Upper lobe of left lung (tissue), 4 donors: ENCODE results near the gene ELF1.

ENCODE experiments used
- EP300 ChIP-seq, 4 donors: sonication (generic); formaldehyde crosslinking; IDR thresholded peaks; one replicate each; pipeline ENCODE4 v1.5.1; 2017; ENCODE audit warnings: antibody characterized with exemption in 4 of 4, control low read depth in 2 of 4
- POLR2A ChIP-seq, 4 donors: fragments of 450-650 bp; IDR thresholded peaks; one replicate each; pipeline ENCODE4 v1.5.1; 2016 to 2017; ENCODE audit warnings: antibody characterized with exemption in 4 of 4, mild to moderate bottlenecking in 2 of 4
- POLR2AphosphoS5 ChIP-seq, 2 donors: sonication (generic); formaldehyde crosslinking; IDR thresholded peaks; one replicate each; pipeline ENCODE4 v1.5.1; 2017; ENCODE audit warnings: antibody characterized with exemption in 2 of 2
- TF ChIP-seq, protein P1 (sequence below), 6 experiments: fragments of 450-650 bp in 4 of 6; fragments of 200-600 bp in 2 of 6; sonication (generic) in 2 of 6; IDR thresholded peaks; one replicate each; pipeline ENCODE4 v1.5.1; 2016 to 2019; ENCODE audit warnings: antibody characterized with exemption in 6 of 6

DNA sequence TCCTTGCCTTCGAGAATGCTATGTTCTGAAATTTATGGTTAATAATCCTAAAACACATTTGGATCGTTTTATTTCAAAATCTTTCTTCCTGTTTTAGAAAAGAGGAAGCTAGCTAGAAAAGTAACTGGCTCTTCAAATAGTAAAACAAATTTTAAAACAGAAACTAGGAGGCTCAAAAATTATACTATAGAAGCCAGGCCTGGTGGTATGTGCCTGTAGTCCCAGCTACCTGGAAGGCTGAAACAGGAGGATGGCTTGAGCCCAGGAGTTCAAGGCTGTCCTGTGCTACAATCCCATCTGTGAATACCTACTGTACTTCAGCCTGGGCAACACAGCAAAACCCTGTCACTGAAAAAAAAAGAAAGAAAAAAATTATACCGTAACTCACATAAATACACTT is 57.9 kb downstream of the ELF1 start:
- TF ChIP-seq, protein P1, sequence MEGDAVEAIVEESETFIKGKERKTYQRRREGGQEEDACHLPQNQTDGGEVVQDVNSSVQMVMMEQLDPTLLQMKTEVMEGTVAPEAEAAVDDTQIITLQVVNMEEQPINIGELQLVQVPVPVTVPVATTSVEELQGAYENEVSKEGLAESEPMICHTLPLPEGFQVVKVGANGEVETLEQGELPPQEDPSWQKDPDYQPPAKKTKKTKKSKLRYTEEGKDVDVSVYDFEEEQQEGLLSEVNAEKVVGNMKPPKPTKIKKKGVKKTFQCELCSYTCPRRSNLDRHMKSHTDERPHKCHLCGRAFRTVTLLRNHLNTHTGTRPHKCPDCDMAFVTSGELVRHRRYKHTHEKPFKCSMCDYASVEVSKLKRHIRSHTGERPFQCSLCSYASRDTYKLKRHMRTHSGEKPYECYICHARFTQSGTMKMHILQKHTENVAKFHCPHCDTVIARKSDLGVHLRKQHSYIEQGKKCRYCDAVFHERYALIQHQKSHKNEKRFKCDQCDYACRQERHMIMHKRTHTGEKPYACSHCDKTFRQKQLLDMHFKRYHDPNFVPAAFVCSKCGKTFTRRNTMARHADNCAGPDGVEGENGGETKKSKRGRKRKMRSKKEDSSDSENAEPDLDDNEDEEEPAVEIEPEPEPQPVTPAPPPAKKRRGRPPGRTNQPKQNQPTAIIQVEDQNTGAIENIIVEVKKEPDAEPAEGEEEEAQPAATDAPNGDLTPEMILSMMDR (IDR thresholded peaks at IDR 0.05) = no peak
- TF ChIP-seq POLR2A (IDR thresholded peaks at IDR 0.05) = no peak
- no peak for TF ChIP-seq EP300 (IDR thresholded peaks at IDR 0.05)
- no peak for TF ChIP-seq POLR2AphosphoS5 (IDR thresholded peaks at IDR 0.05)
